Measurements from ENCODE around the gene ZNF2.
"Not testable (repeated sequence)": the region's sequence is repeated elsewhere in the genome, so short reads cannot be mapped to it uniquely, and the experiment has no call there.

The ZNF2 gene

GRCh38 chr2:95165371-95166064, at the start of gene ZNF2:
Gene ZNF2, plus strand, starts transcription at chr2:95165809. Its CDS starts 10,418 bp downstream, at chr2:95176227.
- peak; percentile 92 for DNase-seq (ENCODE audit: low read depth, low spot score)

DNA sequence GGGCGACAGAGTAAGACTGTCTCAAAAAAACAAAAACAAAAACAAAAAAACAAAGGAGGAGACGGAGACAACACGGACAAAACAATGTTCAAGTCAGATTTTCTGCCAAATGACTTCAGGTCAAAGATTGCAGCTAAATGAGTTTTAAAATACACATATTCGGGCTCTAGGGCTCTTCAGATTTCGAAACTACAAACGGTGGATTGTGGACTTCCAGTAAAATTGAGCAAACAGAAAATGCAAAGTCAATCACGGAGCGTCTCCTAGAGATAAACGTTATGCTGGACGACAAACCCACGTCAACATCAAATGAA, 44.6 kb upstream of the ZNF2 start:
- no peak for DNase-seq (ENCODE audit: low read depth, low spot score)

DNA sequence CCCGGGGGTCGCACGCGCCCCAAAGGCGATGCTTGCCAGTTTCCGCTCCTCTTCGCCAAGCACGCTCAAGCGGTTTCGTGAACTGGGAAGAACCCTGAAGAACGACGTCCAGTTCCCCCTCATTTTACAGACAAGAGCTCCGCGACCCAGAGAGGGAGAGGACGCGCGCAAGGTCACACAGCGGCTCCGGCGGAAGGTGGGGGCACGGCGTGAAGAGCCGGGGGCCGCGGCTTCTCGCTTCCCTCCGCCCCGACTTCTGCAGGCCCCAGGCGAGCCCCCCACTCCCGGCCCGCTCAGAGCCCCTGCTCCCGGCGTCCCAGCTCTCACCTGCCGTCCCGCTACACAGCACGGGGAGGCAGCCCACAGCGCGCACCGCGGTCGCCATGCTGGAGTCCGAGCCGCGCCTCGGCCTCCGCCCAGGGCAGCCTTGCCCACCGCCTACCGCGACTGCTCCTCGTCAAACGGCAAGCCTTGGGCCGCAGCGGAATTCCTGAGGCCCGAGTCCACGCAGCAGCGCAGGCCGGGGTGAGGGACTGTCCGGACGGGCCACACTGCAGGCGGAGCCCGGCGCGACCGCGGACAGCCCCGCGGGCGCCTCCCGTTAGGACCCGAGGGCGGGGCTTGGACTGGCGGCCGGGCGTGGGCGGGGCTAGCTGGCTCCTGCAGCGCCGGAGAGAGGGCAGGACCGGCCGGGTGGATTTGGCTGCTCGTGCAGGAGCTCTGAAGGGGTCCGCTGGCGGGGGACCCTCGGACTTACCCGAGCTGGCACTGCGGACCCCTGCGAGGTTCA, 44.0 kb upstream of the ZNF2 start, which contains the start of gene MRPS5:
Gene MRPS5, minus strand, starts transcription at position 402 of the 790 bp plus-strand sequence. Its CDS starts 17 bp downstream, at position 385.
- DNase-seq (ENCODE audit: low read depth, low spot score) = no peak

DNA sequence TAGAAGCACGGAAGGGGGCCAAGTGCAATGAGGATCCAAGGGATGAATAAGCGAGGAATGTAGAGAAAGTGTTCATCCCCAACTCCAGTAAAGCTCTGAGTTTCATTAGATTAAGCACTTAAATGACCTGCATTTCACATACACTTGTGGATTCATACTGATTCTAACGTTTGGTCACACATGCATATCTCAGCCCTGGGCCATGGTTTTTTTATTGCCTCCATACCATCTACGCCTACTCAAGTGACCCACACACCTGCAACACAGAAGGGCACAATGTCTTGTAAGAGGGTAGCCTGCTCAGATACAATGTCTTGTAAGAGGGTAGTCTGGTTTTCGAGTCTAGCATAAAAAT, 43.4 kb upstream of the ZNF2 start:
- DNase-seq (ENCODE audit: low read depth, low spot score) = no peak

DNA sequence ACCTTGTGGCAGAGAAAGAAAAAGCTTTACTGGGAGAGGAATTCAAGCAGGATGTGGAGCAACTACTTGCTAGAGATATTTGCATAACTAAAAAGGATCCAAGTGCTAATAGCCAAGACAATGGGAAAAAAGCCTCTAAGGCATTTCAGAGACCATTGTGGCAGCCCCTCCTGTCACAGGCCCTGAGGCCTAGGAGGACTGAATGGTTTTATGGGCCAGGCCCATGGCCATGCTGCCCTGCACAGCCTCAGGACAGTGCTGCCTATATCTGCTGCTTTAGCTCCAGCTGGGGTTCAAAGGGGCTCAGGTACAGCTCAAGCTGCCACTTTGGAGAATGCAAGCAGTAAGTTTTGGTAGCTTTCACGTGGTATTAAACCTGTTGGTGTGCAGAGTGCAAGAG, 26.9 kb upstream of the ZNF2 start:
- no peak for DNase-seq (ENCODE audit: low read depth, low spot score)

DNA sequence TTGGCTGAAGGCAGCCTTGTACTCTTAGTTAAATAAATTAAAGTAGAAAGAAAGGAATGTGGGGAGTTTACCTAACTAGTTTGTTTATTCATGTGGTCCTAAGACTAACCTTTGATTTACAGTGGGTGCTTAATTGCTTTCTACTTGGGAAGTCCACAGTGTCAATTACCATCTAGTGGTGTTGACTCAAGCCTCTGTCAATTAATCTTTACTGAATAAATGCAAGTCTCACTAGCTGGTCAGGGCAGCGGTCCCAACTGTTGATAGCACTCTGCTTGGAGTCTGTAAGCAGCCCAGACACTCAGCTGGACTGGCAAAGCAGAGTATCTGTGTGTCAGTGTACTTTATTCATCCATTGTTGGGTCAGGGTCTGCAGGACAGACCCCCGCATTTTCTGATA, 21.8 kb upstream of the ZNF2 start:
- DNase-seq (ENCODE audit: low read depth, low spot score) = no peak

GRCh38 chr2:95149397-95149984, 16.1 kb upstream of the ZNF2 start:
- DNase-seq (ENCODE audit: low read depth, low spot score) = no peak

DNA sequence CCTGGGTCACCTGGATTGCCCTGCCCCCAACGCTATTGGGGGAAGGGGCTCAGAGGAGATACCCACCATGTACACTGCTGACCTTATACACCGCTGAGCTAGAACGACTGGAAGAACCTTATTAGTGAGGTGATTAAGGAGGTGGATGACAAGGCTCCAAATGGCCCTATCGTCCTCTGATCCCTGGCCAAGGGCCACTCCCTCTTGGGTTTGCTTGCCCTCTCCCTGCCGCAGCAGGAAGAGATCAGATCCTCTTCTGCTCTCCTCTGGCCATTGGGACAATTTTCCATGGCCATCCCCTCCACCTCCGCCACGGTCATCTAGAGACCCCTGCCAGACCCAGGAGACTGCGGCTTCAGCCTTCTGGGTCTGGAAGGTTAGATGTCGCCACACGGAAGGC, 7.2 kb upstream of the ZNF2 start:
- DNase-seq (ENCODE audit: low read depth, low spot score) = no peak

- no peak for DNase-seq (ENCODE audit: low read depth, low spot score)
Measured at GRCh38 chr2:95158891-95159619, 6.6 kb upstream of the ZNF2 start.

- DNase-seq (ENCODE audit: low read depth, low spot score) = no peak
Measured at GRCh38 chr2:95159690-95160449, 5.7 kb upstream of the ZNF2 start, which contains the start of gene ZNF514. Gene ZNF514, minus strand, starts transcription at chr2:95159848. Its CDS starts 6,595 bp downstream, at chr2:95153253.

GRCh38 chr2:95165030-95165370, 609 bp upstream of the ZNF2 start:
- no peak for DNase-seq (ENCODE audit: low read depth, low spot score)

- DNase-seq (ENCODE audit: low read depth, low spot score) = no peak
Measured at GRCh38 chr2:95166065-95166763, 605 bp downstream of the ZNF2 start.

DNA sequence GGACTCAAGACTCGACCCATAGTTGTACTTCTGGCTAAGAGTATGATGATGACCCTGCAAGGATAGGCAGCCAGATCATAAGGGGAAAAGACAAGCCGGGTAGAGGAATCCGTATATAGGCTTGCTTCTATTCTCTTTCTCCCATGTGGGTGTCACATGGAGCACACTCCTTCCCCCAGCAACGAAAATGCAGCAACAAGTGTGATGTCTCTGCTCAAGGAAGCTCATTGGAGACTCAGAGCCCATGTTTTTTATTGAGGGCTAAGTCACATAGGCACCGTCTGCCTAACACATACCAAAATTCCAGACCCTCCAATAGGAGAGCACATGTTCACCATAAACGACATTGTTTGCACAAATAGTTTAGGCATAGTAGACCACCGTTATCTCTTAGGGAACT, 6.3 kb downstream of the ZNF2 start:
- DNase-seq (ENCODE audit: low read depth, low spot score) = no peak

- no peak for DNase-seq (ENCODE audit: low read depth, low spot score)
Measured at GRCh38 chr2:95174031-95174542, 8.5 kb downstream of the ZNF2 start.

GRCh38 chr2:95179451-95179850, 13.8 kb downstream of the ZNF2 start:
- no peak for DNase-seq (ENCODE audit: low read depth, low spot score)

- no peak for DNase-seq (ENCODE audit: low read depth, low spot score)
Measured at GRCh38 chr2:95181774-95182173, 16.2 kb downstream of the ZNF2 start.

DNA sequence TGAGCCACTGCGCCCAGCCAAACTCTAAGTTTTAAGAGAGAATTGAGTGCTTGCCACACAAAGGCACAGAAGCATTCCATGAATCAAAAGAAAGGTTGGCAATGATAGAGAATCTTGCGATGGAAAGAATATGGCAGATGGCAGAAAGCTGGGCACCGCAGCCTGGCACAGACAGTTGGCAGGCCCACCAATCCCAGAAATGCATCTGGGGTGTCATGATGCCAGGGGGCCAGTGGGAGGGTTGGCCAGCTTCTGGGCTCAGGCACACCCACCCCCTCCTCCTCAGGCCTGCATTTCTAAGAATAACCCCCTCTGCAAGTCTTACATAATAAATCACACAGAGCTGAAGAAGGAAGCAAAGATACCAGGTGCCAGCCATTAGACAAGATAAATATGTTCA, 19.6 kb downstream of the ZNF2 start:
- no peak for DNase-seq (ENCODE audit: low read depth, low spot score)

GRCh38 chr2:95185973-95186372, 20.4 kb downstream of the ZNF2 start:
- DNase-seq (ENCODE audit: low read depth, low spot score) = no peak

GRCh38 chr2:95192956-95193355, 27.3 kb downstream of the ZNF2 start:
- DNase-seq (ENCODE audit: low read depth, low spot score) = not testable (repeated sequence)

GRCh38 chr2:95203911-95204310, 38.3 kb downstream of the ZNF2 start:
- DNase-seq (ENCODE audit: low read depth, low spot score) = no peak

DNA sequence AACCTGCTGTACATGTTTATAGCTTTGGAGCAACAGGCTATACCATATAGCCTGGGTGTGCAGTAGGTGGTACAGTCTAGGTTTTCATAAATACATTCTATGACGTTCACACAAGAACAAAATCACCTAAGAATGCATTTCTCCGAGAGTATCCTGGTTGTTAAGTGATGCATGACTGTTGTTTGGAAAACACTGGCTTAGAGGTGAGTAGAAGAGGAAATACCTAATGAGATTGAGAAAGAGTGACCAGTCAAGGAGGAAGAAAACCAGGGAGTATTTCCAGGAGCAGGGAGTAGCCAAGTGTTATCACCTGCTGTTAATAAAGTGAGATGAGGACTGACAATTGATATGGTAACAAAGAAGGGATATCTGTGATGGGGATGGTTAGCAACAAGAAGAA, 38.8 kb downstream of the ZNF2 start:
- no peak for DNase-seq (ENCODE audit: low read depth, low spot score)

Measured in iPS DF 19.7 (cell line).